B cell (primary cell): ENCODE data around the gene MACO1.

Source experiments
- EZH2 ChIP-seq: IDR thresholded peaks from 2 replicates; pipeline ENCODE4 v1.6.1; 2012; ENCODE audit warnings: borderline replicate concordance, low read depth, mild to moderate bottlenecking, moderate library complexity, low read length; ENCODE audit not compliant: insufficient read depth, poor library complexity, severe bottlenecking
- TF ChIP-seq, protein P1 (sequence below): fragments of 200-600 bp; IDR thresholded peaks from one replicate; pipeline ENCODE4 v1.8.0; 2022; ENCODE audit warnings: antibody characterized with exemption, mild to moderate bottlenecking

DNA sequence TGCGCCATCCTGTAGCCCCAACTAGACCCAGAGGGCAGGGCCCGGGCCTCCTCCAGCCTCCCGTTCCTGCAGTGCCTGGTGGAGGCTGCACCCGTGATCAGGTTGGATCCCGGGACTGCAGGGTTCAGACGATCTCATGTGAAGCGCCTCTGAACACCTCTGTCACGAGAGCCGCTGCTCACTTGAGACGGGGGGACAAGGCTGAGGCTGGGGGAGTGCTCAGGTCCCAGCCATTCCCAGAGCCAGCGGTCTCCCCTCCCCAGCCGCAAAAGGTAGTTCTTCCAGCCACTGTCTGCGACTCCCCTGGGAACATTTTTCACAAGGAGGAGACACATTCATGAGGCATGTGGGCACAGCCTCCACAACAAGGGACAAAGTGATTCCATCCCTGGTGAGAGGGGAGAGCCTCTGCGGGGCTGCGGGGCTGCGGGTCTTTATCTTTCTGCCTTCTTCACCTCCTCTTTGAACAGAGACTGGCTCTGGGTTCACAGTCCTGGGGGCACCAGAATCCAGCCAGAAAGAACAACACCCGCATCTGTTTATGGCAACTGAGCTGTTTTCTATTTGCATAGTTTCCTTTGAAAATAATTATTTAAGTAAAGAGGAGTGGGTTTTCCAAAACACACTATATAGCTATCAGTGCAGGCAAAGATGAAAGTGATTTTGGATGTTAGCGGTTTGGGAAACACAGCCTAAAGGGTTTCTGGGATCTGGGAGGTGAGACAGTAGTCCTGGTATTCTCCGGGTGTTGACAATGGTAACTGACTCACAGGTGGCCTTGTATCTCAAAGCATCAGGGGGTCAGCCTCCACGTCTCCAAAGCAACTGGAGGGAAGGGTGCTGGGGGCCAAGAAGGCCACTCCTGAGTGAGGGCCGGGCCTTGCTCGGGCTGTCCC lies 99.7 kb downstream of the MACO1 start:
- TF ChIP-seq, protein P1, sequence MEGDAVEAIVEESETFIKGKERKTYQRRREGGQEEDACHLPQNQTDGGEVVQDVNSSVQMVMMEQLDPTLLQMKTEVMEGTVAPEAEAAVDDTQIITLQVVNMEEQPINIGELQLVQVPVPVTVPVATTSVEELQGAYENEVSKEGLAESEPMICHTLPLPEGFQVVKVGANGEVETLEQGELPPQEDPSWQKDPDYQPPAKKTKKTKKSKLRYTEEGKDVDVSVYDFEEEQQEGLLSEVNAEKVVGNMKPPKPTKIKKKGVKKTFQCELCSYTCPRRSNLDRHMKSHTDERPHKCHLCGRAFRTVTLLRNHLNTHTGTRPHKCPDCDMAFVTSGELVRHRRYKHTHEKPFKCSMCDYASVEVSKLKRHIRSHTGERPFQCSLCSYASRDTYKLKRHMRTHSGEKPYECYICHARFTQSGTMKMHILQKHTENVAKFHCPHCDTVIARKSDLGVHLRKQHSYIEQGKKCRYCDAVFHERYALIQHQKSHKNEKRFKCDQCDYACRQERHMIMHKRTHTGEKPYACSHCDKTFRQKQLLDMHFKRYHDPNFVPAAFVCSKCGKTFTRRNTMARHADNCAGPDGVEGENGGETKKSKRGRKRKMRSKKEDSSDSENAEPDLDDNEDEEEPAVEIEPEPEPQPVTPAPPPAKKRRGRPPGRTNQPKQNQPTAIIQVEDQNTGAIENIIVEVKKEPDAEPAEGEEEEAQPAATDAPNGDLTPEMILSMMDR = no peak
- TF ChIP-seq EZH2 = no peak
